ENCODE measurements around the gene UGT2B15. TPM values are rescaled to one million over a fixed set of nuclear protein-coding genes. Genes with fewer than 3 reads are reported as not detected.
"Not testable (repeated sequence)": the region's sequence is repeated elsewhere in the genome, so short reads cannot be mapped to it uniquely, and the experiment has no call there.

The UGT2B15 gene
- total RNA-seq, 1 donor from 2014 or later, result not detected

DNA sequence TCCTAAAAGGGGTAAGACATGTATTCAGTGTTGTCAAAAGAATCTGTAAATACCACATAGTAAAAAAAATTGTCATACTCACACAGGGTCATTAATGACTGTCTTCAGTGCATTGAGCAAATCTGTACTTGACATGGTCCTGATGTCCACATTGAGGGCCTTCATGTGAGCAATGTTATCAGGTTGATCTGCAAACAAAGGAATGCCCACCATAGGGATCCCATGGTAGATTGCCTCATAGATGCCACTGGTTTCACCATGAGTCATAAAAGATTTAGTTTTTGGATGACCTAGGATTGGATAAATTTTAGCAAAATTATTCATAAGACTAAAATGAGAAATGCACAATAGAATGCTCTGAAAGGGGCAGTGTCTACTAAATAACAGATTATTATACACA, 38.1 kb upstream of the UGT2B15 start:
- Mint-ChIP-seq H3K4me3 (no peak overlapping the region), H3K27ac (ENCODE audit: unreplicated experiment) (no peak overlapping the region), H3K4me1 (no peaks in the 10 kb centered on the region), H3K36me3 (ENCODE audit: low read depth) (no peaks in the 10 kb centered on the region), H3K27me3 (ENCODE audit: low read depth) (no peaks in the 10 kb centered on the region), H3K9me3 (no peaks in the 10 kb centered on the region)
- DNase-seq (ENCODE audit: low read depth, low spot score), result no peak
- TF ChIP-seq, protein P1, sequence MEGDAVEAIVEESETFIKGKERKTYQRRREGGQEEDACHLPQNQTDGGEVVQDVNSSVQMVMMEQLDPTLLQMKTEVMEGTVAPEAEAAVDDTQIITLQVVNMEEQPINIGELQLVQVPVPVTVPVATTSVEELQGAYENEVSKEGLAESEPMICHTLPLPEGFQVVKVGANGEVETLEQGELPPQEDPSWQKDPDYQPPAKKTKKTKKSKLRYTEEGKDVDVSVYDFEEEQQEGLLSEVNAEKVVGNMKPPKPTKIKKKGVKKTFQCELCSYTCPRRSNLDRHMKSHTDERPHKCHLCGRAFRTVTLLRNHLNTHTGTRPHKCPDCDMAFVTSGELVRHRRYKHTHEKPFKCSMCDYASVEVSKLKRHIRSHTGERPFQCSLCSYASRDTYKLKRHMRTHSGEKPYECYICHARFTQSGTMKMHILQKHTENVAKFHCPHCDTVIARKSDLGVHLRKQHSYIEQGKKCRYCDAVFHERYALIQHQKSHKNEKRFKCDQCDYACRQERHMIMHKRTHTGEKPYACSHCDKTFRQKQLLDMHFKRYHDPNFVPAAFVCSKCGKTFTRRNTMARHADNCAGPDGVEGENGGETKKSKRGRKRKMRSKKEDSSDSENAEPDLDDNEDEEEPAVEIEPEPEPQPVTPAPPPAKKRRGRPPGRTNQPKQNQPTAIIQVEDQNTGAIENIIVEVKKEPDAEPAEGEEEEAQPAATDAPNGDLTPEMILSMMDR (conservative IDR thresholded peaks at IDR 0.05), result no peak

DNA sequence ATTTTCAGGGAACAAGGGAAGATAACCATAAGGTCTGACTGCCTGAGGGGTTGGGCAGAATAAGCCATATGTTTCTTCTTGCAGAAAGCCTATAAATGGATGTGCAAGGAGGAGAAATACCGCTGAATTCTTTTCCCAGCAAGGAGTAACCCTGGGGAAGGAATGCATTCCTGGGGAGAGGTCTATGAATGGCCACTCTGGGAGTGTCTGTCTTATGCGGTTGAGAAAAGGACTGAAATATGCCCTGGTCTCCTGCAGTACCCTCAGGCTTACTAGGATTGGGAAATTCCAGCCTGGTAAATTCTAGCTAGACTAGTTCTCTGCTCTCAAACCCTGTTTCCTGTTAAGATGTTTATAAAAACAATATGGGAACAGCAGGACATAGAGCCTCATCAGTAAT, 32.7 kb upstream of the UGT2B15 start:
- not testable (repeated sequence) for DNase-seq (ENCODE audit: low read depth, low spot score); H3K4me3 Mint-ChIP-seq; H3K4me1 Mint-ChIP-seq; H3K9me3 Mint-ChIP-seq; H3K27me3 Mint-ChIP-seq (ENCODE audit: low read depth); H3K36me3 Mint-ChIP-seq (ENCODE audit: low read depth); H3K27ac Mint-ChIP-seq (ENCODE audit: unreplicated experiment)

DNA sequence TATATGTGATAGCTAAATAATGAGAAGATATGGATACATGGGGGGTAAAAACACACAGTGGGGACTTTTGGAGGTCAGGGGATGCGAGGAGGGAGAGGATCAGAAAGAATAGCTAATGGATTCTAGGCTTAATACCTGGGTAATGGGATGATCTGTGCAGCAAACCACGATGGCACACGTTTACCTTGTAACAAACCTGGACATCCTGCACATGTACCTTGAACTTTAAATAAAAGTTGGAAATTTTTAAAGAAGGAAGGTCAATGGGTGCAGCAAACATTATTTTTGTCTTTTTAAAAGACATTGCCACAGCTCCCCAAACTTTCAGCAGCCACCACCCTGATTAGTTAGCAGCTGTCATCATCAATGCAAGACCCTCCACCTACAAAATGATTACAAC, 29.7 kb upstream of the UGT2B15 start:
- TF ChIP-seq, protein P1 (conservative IDR thresholded peaks at IDR 0.05), result no peak
- Mint-ChIP-seq H3K4me1 (no peaks in the 10 kb centered on the region), H3K27ac (ENCODE audit: unreplicated experiment) (no peak overlapping the region), H3K36me3 (ENCODE audit: low read depth) (no peaks in the 10 kb centered on the region), H3K9me3 (no peaks in the 10 kb centered on the region), H3K4me3 (no peak overlapping the region), H3K27me3 (ENCODE audit: low read depth) (no peaks in the 10 kb centered on the region)
- DNase-seq (ENCODE audit: low read depth, low spot score), result no peak

DNA sequence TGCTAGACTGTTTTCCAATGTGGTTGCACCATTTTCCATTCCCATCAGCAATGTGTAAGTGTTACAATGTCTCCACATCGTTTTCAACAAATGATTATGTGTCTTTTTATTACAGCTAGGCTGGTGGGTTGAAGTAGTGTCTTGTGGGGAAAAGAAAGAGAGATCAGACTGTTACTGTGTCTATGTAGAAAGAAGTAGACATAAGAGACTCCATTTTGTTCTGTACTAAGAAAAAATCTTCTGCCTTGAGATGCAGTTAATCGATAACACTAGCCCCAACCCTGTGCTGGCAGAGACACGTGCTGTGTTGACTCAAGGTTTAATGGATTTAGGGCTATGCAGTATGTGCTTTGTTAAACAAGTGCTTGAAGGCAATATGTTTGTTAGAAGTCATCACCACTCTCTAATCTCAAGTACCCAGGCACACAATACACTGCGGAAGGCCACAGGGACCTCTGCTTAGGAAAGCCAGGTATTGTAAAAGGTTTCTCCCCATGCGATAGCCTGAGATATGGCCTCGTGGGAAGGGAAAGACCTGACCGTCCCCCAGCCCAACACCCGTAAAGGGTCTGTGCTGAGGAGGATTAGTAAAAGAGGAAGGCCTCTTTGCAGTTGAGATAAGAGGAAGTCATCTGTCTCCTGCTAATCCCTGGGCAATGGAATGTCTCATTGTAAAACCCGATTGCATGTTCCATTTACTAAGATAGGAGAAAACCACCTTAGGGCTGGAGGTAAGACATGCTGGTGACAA, 23.0 kb upstream of the UGT2B15 start:
- Mint-ChIP-seq H3K36me3 (ENCODE audit: low read depth) (peaks cover 3% of the 10 kb centered on the region), H3K27me3 (ENCODE audit: low read depth) (no peaks in the 10 kb centered on the region), H3K9me3 (peaks cover 11% of the 10 kb centered on the region), H3K4me1 (no peaks in the 10 kb centered on the region), H3K4me3 (no peak overlapping the region), H3K27ac (ENCODE audit: unreplicated experiment) (no peak overlapping the region)
- TF ChIP-seq, protein P1 (conservative IDR thresholded peaks at IDR 0.05), result no peak
- no peak for DNase-seq (ENCODE audit: low read depth, low spot score)

DNA sequence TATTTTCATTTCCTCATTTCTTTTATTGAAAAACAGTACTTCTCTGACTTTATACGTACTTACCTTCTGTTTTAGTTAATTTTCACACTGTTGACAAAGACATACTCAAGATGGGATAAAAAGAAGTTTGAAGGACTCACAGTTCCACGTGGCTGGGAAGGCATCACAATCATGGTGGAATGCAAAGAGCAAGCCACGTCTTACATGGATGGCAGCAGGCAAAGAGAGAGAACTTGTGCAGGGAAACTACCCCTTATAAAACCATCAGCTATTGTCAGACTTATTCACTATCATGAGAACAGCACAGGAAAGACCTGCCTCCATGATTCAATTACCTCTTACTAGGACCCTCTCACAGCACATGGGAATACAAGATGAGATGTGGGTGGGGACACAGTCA, 20.7 kb upstream of the UGT2B15 start:
- H3K9me3 Mint-ChIP-seq, result peaks cover 11% of the 10 kb centered on the region
- TF ChIP-seq, protein P1 (conservative IDR thresholded peaks at IDR 0.05), result no peak
- H3K4me3 Mint-ChIP-seq, result no peak overlapping the region
- no peaks in the 10 kb centered on the region for H3K4me1 Mint-ChIP-seq
- no peaks in the 10 kb centered on the region for H3K27me3 Mint-ChIP-seq (ENCODE audit: low read depth)
- no peak for DNase-seq (ENCODE audit: low read depth, low spot score)
- no peak overlapping the region for H3K27ac Mint-ChIP-seq (ENCODE audit: unreplicated experiment)
- peaks cover 3% of the 10 kb centered on the region for H3K36me3 Mint-ChIP-seq (ENCODE audit: low read depth)

DNA sequence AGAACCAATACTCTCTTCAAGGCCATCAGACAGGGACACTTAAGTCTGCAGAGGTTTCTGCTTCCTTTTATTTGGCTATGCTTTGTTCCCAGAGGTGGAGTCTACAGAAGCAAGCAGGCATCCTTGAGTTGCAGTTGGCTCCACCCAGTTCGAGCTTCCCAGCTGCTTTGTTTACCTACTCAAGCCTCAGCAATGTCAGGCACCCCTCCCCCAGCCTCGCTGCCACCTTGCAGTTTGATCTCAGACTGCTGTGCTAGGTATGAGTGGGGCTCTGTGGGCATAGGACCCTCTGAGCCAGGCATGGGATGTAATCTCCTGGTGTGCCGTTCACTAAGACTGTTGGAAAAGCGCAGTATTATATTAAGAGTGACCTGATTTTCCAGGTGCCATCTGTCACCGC, 12.6 kb upstream of the UGT2B15 start:
- Mint-ChIP-seq H3K4me3 (no peak overlapping the region), H3K27ac (ENCODE audit: unreplicated experiment) (no peak overlapping the region), H3K9me3 (peaks cover 3% of the 10 kb centered on the region), H3K27me3 (ENCODE audit: low read depth) (no peaks in the 10 kb centered on the region), H3K4me1 (no peaks in the 10 kb centered on the region), H3K36me3 (ENCODE audit: low read depth) (peaks cover 2% of the 10 kb centered on the region)
- TF ChIP-seq, protein P1 (conservative IDR thresholded peaks at IDR 0.05), result no peak
- no peak for DNase-seq (ENCODE audit: low read depth, low spot score)

DNA sequence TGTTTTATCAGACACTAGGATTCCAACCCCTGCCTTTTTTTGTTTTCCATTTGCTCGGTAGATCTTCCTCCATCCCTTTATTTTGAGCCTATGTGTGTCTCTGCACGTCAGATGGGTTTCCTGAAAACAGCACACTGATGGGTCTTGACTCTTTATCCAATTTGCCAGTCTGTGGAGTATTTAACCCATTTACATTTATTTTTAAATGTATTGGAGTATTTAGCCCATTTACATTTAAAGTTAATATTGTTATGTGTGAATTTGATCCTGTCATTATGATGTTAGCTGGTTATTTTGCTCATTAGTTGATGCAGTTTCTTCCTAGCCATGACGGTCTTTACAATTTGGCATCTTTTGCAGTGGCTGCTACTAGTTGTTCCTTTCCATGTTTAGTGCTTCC, 10.8 kb upstream of the UGT2B15 start:
- H3K36me3 Mint-ChIP-seq (ENCODE audit: low read depth); H3K9me3 Mint-ChIP-seq; DNase-seq (ENCODE audit: low read depth, low spot score); H3K27ac Mint-ChIP-seq (ENCODE audit: unreplicated experiment); H3K27me3 Mint-ChIP-seq (ENCODE audit: low read depth); H3K4me3 Mint-ChIP-seq; H3K4me1 Mint-ChIP-seq: not testable (repeated sequence)

Data from neural crest cell (in vitro differentiated cells).